B cell (primary cell): ENCODE results near the gene ELL.

ENCODE experiments used
- CTCF ChIP-seq: fragments of 200-600 bp; IDR thresholded peaks from one replicate; pipeline ENCODE4 v1.8.0; 2022; ENCODE audit warnings: antibody characterized with exemption, mild to moderate bottlenecking
- EZH2 ChIP-seq: IDR thresholded peaks from 2 replicates; pipeline ENCODE4 v1.6.1; 2012; ENCODE audit warnings: borderline replicate concordance, low read depth, mild to moderate bottlenecking, moderate library complexity, low read length; ENCODE audit not compliant: insufficient read depth, poor library complexity, severe bottlenecking

DNA sequence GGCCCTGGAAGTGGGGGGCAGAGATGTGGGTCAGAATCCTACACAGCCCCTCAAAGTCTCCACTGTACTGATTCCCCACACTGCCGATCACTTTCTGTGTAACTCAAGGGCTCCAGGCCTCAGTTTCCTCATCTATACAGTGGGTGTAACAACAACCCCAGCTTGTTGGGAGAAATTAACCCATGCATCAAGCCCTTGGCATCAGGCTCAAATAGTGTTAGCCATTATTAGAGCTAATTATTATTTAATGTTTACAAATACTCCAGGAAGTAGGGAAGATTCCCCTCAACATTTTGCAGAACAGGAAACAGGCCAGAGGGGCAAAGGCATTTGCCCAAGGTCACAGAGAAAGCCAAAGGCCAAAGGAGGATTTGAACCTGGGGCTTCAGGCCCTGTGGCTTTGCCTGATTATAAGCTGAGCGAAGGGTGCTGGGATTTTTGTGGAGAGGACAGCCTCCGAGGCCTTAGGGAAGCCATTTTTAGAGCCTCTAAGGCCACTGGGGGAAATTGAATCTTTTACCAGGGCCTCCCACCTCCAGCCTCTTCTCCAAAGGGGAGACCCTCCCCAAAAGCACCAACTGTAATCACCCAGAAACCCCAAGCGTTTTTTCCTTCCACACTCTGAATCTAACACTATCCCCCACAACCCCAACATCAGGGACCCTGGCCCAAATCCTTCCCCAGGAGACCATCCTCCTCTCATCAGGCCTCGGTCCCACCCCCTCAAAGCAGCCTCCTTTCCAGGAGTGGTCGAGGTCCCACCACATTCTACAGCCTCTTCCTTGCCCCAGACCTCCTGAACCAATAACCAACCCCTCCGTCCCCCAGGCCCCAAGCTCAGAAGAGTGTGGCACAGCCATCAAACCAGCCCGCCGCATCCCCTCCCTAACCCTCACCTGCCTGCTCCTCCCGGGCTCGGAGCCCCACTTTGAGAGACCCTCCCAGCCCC lies 20.4 kb upstream of the ELL start:
- TF ChIP-seq CTCF (no peak), EZH2 (no peak)
